Measurements from ENCODE around the gene MEI1. TPM values are rescaled to one million over a fixed set of nuclear protein-coding genes. Genes with fewer than 3 reads are reported as not detected.

Gene MEI1
- total RNA-seq, 1 experiment from 2014 or later = not detected

- peaks cover 2% of the 10 kb centered on the region; the same call in 1 of the 2 replicates for H3K36me3 ChIP-seq (ENCODE audit: control insufficient read depth, insufficient read depth, low read length)
- H3K4me3 Mint-ChIP-seq (ENCODE audit: unreplicated experiment) = no peak overlapping the region
- no peak for DNase-seq
- peaks cover 94% of the 10 kb centered on the region for H3K36me3 Mint-ChIP-seq (ENCODE audit: insufficient read depth, unreplicated experiment)
- intact Hi-C loops (cut with micrococcal nuclease; ENCODE audit: unreplicated experiment) = no loop called here
- ChIA-PET CTCF (no interaction called here), POLR2A (no interaction called here)
- no TSS peak for BruUV-seq (replicated peaks)
- H3K9me3 ChIP-seq = no peaks in the 10 kb centered on the region
- TF ChIP-seq CTCF (IDR thresholded peaks at IDR 0.05; ENCODE audit: insufficient read depth in 1 of 2, low read depth in 1 of 2, low read length in 1 of 2, severe bottlenecking in 1 of 2, unreplicated experiment in 1 of 2) = no peak
- no peaks in the 10 kb centered on the region for H3K9me3 Mint-ChIP-seq (ENCODE audit: unreplicated experiment)
- no peak overlapping the region for H3K4me3 ChIP-seq (ENCODE audit: low read depth, low read length)
- no peaks in the 10 kb centered on the region for H3K27me3 Mint-ChIP-seq (ENCODE audit: insufficient read depth, unreplicated experiment)
- H3K27ac Mint-ChIP-seq (ENCODE audit: unreplicated experiment) = no peak overlapping the region
- H3K27me3 ChIP-seq (replicated peaks; ENCODE audit: control insufficient read depth, insufficient read depth, low read length) = no peaks in the 10 kb centered on the region
- H3K4me1 ChIP-seq = no peaks in the 10 kb centered on the region
- H3K4me1 Mint-ChIP-seq (ENCODE audit: low read depth, unreplicated experiment) = no peaks in the 10 kb centered on the region
Observed at GRCh38 chr22:41657709-41658108, 41.6 kb upstream of the MEI1 start.

GRCh38 chr22:41658869-41659268 is 40.4 kb upstream of the MEI1 start:
- peaks cover 88% of the 10 kb centered on the region for H3K36me3 Mint-ChIP-seq (ENCODE audit: insufficient read depth, unreplicated experiment)
- H3K27me3 Mint-ChIP-seq (ENCODE audit: insufficient read depth, unreplicated experiment) = no peaks in the 10 kb centered on the region
- DNase-seq = no peak

GRCh38 chr22:41659941-41660340 is 39.4 kb upstream of the MEI1 start:
- intact Hi-C loops (cut with micrococcal nuclease; ENCODE audit: unreplicated experiment) = no loop called here
- no peak for TF ChIP-seq CTCF (IDR thresholded peaks at IDR 0.05; ENCODE audit: insufficient read depth in 1 of 2, low read depth in 1 of 2, low read length in 1 of 2, severe bottlenecking in 1 of 2, unreplicated experiment in 1 of 2)
- ChIA-PET CTCF (no interaction called here), POLR2A (no interaction called here)
- DNase-seq = no peak
- H3K9me3 ChIP-seq = no peaks in the 10 kb centered on the region
- no peaks in the 10 kb centered on the region for H3K9me3 Mint-ChIP-seq (ENCODE audit: unreplicated experiment)
- peaks cover 87% of the 10 kb centered on the region for H3K36me3 Mint-ChIP-seq (ENCODE audit: insufficient read depth, unreplicated experiment)
- peaks cover under 1% of the 10 kb centered on the region; the same call in 1 of the 2 replicates for H3K36me3 ChIP-seq (ENCODE audit: control insufficient read depth, insufficient read depth, low read length)
- no peaks in the 10 kb centered on the region for H3K4me1 ChIP-seq
- H3K27ac Mint-ChIP-seq (ENCODE audit: unreplicated experiment) = no peak overlapping the region
- no TSS peak for BruUV-seq (replicated peaks)
- no peaks in the 10 kb centered on the region for H3K27me3 ChIP-seq (replicated peaks; ENCODE audit: control insufficient read depth, insufficient read depth, low read length)
- H3K4me3 Mint-ChIP-seq (ENCODE audit: unreplicated experiment) = no peak overlapping the region
- H3K4me3 ChIP-seq (ENCODE audit: low read depth, low read length) = no peak overlapping the region
- no peaks in the 10 kb centered on the region for H3K27me3 Mint-ChIP-seq (ENCODE audit: insufficient read depth, unreplicated experiment)
- H3K4me1 Mint-ChIP-seq (ENCODE audit: low read depth, unreplicated experiment) = no peaks in the 10 kb centered on the region

More at GRCh38 chr22:41658869-41659268, 40.4 kb upstream of the MEI1 start:
- ChIA-PET CTCF (no interaction called here), POLR2A (no interaction called here)
- BruUV-seq (replicated peaks) = no TSS peak
- H3K4me3 Mint-ChIP-seq (ENCODE audit: unreplicated experiment) = no peak overlapping the region
- no peaks in the 10 kb centered on the region for H3K9me3 Mint-ChIP-seq (ENCODE audit: unreplicated experiment)
- H3K36me3 ChIP-seq (ENCODE audit: control insufficient read depth, insufficient read depth, low read length) = no peaks in the 10 kb centered on the region
- H3K27ac Mint-ChIP-seq (ENCODE audit: unreplicated experiment) = no peak overlapping the region
- TF ChIP-seq CTCF (IDR thresholded peaks at IDR 0.05; ENCODE audit: insufficient read depth in 1 of 2, low read depth in 1 of 2, low read length in 1 of 2, severe bottlenecking in 1 of 2, unreplicated experiment in 1 of 2) = no peak
- H3K27me3 ChIP-seq (replicated peaks; ENCODE audit: control insufficient read depth, insufficient read depth, low read length) = no peaks in the 10 kb centered on the region
- H3K9me3 ChIP-seq = no peaks in the 10 kb centered on the region
- no peaks in the 10 kb centered on the region for H3K4me1 ChIP-seq
- no peak overlapping the region for H3K4me3 ChIP-seq (ENCODE audit: low read depth, low read length)
- intact Hi-C loops (cut with micrococcal nuclease; ENCODE audit: unreplicated experiment) = no loop called here
- H3K4me1 Mint-ChIP-seq (ENCODE audit: low read depth, unreplicated experiment) = no peaks in the 10 kb centered on the region
